Stimulated activated CD8-positive, alpha-beta memory T cell treated with anti-CD3 and anti-CD28 coated beads, Interleukin-7, amount 100 ng/mL, for 4 hours (primary cell): ENCODE results near the gene DUS1L.

Experiments used
- DNase-seq, 2 donors: peaks; one replicate each; pipeline ENCODE4 v3.0.0-alpha.2; 2020; ENCODE audit warnings: low read depth in 2 of 2

The DUS1L gene

DNA sequence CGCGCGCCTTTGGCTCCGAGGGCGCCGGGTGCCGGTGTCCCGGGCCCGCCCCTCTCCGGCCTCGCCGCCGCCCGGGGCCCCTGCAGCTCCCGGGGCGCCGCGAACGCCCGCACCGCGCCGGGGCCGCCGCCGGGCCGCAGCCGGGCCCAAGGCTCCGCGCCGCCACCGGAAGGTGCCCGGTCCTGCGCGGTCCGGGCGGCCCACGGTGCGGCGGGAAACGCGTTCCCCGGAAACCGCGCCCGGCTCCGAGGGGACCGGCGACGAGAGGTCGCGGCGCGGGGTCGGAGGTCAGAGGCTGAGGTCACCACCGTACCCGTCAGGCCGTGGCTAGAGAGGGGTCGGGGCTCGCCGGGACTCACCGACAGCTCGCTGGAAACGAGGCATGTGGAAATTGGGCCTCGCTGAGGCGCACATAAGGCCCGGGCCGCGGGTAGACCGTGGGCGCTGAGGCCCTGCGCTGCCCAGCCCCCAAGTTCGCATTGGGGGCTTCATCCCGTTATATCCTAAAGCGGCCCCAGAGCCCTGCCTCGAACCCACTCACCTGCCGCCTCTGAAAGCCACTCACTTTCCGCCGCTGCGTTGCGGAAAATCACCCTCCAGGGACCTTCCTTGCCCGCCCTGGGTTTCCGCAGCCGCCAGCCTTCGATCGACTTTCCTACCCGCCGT lies at the start of gene DUS1L:
Gene DUS1L, minus strand, starts transcription at position 167 of the 666 bp plus-strand sequence. CDS start 745 bp downstream, outside the sequence.
- DNase-seq = peak; percentile 19 to 63

DNA sequence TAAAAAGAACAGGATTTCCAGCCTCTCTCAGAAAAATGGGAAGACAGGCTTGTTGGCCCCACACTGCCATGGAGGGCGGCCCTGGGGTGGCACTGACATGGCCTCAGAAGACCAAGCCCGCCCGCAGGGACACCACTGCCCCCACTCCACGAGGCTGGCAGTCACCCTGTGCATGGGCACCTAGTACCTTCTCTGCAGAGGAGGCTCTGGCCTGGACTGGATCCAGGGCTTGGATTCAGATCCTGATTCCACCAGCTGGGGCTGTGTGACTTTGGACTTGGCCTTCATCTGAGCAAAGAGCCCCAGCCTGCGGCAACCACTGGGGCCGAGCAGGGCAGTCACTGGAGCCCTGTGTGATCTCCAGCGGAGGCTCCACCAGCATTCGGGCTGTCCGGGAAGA lies 49.3 kb upstream of the DUS1L start:
- DNase-seq = no peak

DNA sequence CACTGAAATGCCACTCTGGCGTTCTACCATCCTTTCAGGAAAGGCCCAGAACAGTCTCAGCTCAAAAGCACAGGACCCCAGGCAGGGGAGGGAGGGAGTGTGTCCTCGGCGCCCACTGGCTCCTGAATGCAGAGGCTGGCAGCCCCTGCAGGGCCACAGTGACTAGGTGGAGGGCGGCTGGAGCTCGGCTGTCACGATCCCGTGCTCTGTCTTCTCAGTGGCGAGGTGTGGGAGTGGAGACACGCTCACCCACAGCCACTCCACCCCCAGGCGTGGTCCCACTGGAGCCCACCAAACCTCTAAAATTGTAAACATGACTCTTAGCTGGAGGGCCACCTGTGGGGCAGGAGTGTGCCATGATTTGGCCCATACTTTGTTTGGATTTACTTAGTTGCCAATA lies 48.8 kb upstream of the DUS1L start:
- no peak for DNase-seq

DNA sequence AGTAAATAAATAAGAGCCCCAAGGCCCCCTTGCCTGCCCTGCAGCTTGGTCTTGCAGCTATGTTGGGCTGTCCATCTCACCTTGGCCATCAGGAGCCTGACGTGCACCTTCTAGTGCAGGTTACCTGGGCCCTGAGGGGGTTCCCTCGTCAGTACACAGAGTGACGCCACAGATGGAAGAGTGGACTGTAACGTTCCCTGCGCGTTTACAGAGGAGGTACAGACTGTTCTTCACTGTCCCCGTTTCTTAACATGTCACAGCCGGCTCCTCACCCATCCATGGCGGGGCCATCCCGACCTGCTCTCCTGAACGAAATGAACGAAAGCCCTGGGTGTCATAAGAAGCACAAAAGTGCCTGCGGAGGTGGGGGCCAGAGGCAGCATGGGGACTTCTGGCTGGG lies 48.3 kb upstream of the DUS1L start:
- no peak for DNase-seq

DNA sequence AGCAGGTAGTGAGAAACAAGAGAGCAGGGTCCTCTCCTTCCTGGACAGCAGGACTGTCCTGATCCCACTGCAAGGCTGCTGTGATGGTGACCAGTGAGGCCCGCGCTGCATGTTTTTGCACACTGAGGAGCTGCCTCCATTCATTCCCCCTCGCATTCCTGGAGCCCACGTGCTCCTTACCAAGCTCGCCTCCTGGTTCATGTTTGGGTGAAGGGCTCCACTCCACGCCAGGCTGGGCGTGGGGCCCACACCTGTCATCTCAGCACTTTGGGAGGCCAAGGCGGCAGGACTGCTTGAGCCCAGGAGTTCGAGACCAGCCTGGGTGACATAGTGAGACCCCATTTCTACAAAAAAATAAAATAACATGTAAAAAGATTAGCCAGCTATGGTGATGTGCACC lies 47.8 kb upstream of the DUS1L start:
- no peak for DNase-seq

DNA sequence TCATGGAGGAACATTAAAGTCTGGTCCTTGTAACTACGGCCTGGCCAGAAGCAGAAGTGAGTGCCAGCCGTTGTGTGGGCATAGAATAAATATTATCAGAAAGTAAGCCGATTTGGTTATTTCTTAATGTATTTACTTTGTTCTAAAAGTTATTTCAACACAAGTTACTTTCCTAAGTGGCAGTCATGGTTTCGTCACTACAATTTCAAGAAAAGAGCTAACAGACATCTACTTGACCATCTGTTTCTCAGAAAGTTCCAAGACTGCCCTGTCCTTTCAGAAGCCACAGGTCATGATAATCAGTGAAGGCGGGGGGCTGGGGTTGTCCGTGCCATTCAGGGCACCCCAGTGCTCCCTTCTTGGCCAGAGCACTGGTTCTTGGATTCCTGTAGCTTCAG lies 47.3 kb upstream of the DUS1L start:
- DNase-seq = no peak

DNA sequence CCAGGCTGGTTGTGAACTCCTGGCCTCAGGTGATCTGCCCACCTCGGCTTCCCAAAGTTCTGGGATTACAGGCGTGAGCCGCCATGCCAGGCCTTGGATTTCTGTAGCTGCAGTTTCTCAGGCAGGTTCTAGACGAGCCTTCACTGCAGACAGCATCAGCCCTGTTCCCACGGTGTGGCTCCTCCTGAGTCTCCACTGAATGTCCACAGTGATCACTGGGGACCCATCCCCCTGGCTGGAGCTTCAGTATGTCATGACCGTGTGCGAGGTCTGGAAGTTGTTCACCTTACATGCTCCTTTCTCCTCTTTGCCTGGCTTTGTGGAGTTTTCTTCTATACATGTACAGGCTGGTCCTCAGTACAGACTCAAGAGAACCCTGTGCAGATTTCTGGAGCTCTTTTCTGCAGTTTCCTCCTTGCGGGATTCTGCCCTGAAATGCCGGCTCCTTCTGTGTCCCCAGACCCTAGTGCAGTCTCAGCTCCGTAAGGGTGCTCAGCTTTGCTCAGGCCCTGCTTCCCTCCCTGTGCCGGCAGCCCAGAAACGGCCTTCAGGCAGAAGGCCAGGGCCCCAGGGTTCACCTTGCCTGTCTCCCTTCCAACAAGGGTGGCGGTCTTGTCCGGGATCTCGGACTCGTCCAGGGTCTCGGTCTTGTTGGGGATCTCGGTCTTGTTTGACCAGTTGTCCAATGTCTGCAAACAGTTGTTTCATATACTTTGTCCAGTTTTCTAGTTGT lies 46.7 kb upstream of the DUS1L start:
- DNase-seq = no peak

DNA sequence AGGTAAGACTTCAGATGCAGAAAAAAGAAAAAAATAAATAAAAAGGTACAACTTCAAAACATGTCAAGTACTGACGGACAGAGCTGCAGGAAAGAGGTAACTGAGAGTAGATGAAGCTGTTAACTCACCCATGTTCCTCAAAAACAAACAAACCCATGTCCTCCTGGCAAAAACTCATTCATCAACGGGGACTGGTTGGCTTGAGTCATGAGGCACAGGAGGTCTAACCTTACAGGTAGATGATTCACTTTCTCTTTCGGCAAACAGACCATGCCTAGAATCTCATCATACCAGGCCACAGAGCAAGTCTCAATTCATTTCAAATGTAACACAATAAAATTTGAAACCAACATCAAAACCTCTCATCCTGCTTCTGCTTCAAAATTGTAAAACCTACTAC lies 44.7 kb upstream of the DUS1L start:
- DNase-seq = no peak

DNA sequence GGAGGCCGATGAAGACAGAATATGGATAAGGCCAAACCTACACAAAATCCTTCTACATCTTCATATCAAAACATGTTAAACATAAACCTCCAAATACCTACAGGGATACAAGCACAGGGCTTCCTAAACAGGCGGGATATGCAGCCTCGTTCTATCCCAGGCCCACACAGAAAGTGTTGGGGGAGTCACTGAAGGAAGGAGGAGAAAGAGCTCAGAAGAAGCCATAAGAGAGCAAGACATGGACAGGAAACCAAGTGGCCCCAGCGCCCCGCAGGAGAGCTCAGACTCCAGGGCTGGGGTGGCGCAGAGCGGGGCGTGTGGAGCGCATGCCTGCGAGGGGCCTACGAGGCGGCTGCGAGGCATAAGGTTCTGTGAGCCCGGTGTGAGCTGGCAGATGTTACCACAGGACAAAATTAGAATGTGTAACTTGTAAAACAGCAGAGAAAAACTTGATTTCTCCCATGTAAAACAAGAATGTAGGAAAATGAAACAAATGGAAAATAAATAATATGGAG lies 43.4 kb upstream of the DUS1L start:
- DNase-seq = no peak

DNA sequence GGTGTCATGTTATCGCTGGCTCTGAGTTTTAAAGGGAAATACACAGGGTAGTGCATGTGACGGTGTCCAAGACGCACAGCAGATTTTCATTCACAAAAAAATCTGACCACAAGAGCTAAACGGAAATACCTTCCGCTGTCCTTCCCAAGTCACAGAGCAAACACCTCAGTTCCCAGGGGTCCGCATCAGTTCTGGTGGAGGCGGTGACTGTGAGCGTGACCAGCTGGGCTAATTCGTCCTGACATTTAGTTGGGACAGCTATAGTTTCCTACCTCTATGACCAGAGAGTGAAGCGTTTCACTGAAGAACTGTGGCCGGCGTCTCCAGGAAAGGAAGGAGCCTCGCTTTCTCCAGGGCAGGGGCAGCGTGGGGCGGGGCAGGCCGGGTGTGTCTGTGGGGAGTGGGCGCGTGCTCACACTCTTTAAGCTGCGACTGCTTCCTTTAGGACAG lies 42.9 kb upstream of the DUS1L start:
- DNase-seq = no peak

DNA sequence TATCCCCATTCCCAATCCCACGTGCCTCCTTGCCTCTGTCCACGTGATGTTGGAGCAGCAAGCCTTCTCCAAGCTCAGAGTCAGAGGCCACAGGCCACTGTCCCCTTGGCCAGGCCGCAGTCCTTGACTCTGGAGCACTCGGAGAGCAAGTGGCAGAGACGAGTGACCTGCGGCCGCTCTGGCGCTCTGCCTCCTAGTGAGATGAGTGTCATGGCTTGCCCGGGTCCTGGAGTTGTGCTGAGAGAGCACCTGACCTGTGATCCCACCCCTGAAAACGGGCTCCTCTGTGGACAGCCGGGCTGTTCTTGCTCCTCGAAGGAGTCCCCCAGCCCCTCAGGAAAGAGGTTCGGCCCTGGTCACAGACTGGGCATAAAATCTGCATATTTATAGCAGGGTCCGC lies 42.4 kb upstream of the DUS1L start:
- DNase-seq = no peak

DNA sequence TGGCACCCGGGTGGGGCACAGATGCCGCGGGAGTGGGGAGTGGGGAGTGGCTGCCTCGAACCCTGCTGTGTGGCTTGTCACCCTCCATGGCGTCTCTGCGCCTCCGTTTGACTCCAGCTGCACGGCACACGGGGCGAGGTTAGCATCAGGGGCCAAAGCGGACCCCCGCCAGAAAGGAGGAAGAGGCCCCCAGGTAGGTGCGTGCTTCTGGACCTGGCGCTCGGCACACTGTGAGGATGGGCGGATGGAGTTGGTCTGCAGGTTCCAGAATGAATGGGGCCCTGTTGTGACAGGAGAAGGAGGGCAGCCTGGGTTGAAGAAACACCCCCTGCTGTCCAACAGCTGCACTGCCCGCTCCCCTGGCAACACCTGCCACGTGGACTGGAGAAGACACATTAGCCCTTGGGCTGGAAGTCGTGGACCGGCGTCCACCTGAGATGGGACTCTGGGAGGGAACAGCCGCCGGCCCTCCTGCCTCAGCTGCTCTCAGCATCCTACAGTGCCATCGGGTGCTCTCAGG lies 41.8 kb upstream of the DUS1L start:
- DNase-seq = no peak

DNA sequence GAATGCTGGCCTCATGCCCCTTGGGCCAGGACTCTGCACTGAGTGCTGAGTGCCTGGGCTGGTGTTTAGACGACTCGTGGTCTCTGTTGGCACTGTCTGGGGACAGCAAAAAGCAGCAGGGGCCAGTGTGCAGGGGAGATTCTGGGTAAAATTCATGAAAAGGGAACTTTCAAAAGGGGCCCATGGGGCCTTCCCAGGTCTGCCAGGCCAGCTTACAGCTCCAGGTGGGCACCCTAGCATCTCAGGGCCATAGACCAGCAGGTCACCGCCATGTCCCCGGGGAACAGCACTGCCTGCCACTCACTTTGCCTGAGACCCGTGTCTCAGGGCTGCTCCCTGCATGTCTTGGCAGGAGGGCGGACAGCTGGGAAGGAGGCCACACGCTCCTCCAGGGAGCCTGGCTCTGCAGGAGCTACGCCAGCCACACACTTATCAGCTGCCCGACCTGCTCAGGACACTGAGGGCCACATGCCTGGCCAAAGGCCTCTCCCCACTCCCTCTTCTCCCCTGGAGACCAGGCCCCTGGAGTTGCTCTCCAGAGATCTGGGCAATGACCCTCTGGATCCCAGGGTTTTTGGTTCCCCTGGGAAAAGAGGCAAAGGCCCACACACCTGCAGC lies 41.2 kb upstream of the DUS1L start:
- no peak for DNase-seq

DNA sequence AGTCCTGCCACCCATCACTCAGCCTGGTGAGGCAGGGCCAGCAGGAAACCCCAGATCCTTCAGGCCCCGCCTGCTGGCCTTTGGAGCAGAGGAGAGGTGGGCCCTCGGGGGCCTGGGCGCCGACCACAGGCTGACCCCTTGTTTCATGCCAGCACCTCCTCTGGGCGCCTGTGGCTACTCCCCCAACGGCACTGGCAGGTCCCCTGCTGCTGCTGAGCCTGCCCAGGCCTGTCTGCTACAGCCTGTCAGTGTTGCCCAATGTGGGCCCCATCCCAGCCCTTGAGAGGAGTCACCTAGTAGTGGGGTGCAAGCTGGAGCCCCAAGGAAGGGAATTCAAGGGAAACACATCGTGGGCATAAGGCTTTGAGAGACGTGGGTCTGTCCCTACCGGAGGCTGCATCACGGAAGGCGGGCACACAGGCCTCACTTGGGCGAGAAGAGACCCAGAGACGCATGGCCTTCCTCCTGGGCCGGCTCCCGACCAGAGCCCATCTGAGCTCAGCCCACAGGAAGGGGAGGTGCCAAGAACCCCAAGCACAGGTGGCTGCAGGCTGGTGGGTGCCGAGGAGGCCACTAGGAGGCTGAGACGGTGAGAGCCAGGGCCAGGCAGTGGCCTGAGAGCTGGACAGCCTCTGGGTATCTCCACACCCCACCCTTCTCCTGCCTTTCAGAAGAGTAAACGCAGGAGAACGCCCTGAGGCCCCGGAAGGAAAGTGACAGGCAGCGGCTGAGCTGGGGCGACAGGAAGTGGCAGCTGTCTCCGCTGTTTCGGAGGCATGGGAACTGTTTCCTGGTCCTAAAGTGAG lies 40.5 kb upstream of the DUS1L start:
- peak; percentile 27 to 52 for DNase-seq

DNA sequence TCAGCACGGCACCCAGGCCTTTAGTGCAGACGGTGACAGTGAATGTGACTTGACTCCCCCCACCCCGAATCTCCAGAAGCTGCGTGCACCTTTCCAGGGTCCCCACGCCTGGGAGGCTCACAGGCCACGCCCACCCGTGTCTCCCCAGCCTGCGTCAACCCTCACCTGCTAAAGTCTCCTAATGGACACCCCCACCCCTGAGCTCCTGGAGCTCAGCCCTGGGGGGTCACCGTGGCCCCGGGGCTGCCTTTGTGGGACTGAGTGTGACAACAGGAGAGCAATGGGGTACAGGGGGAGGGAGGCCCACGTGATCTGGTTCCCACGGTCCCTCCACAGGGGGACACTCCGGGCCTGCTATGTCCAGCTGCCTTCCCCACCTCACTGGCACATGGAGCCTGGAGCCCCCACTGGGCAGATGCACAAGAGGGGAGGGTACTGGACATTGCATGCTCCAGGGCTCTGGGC lies 39.8 kb upstream of the DUS1L start:
- no peak for DNase-seq

DNA sequence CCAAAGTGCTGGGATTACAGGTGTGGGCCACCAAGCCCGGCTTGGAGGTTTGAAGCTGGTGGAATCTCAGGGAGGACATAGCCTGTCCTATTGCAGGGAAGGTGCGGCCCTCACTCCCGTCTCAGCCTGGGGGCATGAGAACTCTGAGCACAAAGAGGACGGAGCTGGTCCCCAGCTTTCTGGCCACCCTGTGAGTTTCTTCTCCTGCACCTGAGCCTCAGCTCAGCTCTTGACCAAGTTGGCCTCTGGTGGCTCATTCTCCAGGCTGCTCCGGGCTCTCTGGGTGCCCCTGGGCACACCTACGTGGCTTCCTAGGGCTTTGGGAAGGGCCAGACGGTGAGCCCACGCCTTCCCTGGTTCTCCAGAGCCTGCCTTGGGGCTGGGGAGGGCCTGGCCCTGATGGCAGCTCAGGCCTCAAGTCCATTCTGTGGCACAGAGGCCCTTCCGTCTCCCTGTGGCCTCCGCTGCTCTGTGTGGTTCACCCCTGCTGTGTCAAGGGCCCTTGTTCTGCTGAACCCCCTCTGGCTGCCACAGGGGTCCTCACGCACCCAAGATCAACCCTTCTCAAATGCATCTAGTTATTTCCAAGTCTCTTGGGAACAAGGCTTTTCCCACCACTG lies 39.3 kb upstream of the DUS1L start:
- no peak for DNase-seq

DNA sequence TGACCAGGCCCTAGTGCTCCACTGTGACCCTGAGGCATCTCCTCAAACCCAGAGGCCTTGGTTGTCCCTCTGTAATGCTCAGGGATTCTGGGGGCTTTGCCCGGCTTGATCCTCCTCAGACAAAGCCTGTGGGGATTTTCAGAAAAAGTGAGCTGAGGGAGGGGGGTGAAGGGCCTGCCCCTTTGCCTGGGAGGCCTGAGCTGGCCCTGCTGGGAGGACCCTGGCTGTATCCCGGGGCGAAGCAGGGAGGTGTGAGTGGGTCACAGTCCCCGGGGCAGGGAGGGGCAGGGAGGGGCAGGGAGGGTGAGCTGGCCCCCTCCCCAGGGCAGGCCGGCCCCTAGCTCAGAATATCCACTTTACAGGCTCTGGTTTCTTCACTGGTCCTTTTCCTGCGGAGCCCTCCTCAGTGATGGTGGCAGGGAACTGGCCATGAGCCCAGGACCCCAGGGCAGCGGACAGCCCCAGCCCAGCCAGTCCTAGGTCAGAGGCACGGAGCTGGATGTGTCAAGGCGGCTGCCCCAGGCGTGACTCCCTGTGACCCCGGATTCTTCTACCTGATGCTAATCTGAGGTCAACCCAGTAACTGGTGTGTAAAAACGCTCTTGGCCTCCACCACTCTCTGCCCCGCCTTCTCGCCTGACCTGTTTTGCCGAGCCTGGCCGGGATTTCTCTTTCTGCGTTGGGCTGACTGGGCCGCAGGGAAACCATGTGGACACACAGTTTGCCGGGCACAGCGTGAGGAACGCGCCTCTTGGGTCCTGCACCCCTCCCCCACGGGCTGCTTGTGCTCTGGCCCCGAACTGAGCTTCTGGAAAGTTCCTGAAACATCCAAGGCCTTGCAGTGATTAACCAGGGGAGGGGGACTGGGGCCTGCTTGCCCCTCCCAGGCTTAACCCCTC lies 38.2 kb upstream of the DUS1L start:
- no peak for DNase-seq

DNA sequence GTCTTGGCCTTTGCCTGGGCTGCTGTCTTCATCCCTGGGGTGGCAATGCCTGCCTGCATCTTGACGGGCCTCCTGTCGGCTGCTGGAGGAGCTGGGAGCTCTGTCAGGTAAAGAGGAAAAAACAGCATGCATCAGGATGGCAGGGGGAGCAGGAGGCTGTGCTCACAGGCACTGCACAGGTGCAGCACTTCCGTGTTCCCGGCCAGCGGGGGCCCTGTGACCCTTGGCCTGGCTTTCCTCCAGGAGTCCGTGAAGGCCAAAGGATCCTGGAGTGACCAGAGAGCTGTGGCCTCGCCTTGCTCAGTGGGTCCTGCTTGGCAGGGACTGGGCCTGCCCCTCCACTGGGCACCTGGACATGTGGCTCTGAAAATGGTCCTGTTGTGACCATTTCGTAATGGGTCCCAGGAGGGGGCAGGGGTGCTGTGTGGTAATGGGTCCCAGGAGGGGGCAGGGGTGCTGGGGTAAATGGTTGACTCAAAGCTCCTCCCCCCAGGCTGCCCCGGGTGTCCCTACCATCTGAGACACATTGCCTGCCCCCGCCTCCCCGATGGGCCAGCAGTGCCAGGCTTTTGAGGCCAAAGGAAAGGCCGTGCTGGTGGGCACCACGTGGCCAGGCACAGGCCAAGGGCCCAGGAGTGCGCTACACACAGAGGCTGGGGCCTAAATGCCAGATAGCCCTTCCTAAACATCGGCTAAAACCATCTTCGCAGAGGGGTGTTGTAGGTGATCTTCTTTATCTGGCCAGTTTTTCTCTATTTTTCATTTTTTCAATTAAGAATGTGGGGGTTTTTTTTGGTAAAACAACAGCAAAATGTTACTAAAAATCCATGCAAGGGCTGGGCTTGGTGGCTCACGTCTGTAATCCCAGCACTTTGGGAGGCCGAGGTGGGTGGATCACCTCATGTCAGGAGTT lies 36.4 kb upstream of the DUS1L start:
- DNase-seq = no peak

DNA sequence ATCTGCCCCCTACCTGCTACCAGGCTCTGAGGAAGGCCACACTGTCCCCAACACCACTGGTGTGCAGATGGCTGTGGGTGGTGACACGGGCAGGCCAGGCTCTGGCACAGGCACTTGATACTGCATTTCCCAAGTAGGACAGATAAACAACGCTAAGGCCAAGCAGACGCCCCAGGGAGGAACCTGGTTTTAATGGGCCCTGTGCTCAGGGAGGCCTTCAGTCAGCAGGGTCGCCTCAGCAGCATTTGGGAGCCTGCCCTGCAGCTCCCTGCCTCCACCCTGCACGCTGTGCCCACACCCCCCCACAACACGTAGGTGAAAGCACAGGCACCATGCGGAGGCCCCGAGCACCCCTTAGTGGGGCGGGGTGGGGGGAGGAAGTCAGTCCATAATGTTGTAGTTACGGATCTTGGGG lies 35.7 kb upstream of the DUS1L start:
- DNase-seq = no peak
